HG02642 (cell line): ENCODE results near the gene OSBPL1A.

Experiments
- ATAC-seq: cut with Tn5 transposase; IDR thresholded peaks from one replicate; pipeline ENCODE4 v1.9.1; 2021; ENCODE audit warnings: mild to moderate bottlenecking; ENCODE audit not compliant: unreplicated experiment, poor library complexity

The OSBPL1A gene

GRCh38 chr18:24397694-24398368, at the start of gene OSBPL1A:
OSBPL1A (minus strand) TSS chr18:24397824; CDS start chr18:24377533, 20,291 bp downstream.
- peak; percentile 78 for ATAC-seq

- no peak for ATAC-seq
These were observed 49.4 kb upstream of the OSBPL1A start for GRCh38 chr18:24446953-24447538.

- ATAC-seq, result peak; percentile 56
These were observed 48.8 kb upstream of the OSBPL1A start for GRCh38 chr18:24446453-24446852.

- peak; percentile 74 for ATAC-seq
These were observed 46.2 kb upstream of the OSBPL1A start for GRCh38 chr18:24443870-24444269.

- ATAC-seq, result no peak
These were observed 39.3 kb upstream of the OSBPL1A start for GRCh38 chr18:24436939-24437338.

GRCh38 chr18:24432618-24433017, 35.0 kb upstream of the OSBPL1A start:
- no peak for ATAC-seq

GRCh38 chr18:24429188-24429587, 31.6 kb upstream of the OSBPL1A start:
- ATAC-seq, result no peak

- no peak for ATAC-seq
These were observed 31.1 kb upstream of the OSBPL1A start for GRCh38 chr18:24428709-24429108.

GRCh38 chr18:24427484-24427883, 29.9 kb upstream of the OSBPL1A start:
- ATAC-seq, result no peak

- ATAC-seq, result peak; percentile 97
These were observed 29.0 kb upstream of the OSBPL1A start, which contains the start of gene IMPACT for GRCh38 chr18:24426398-24427294. IMPACT (plus strand) TSS chr18:24426670; CDS start chr18:24426757, 87 bp downstream.

GRCh38 chr18:24426073-24426397, 28.4 kb upstream of the OSBPL1A start:
- no peak for ATAC-seq

- no peak for ATAC-seq
These were observed 24.2 kb upstream of the OSBPL1A start for GRCh38 chr18:24421831-24422230.

GRCh38 chr18:24420551-24420950, 22.9 kb upstream of the OSBPL1A start:
- ATAC-seq, result no peak

GRCh38 chr18:24417480-24417879, 19.9 kb upstream of the OSBPL1A start:
- no peak for ATAC-seq

GRCh38 chr18:24414349-24415003, 16.9 kb upstream of the OSBPL1A start:
- ATAC-seq, result no peak

GRCh38 chr18:24413148-24413547, 15.5 kb upstream of the OSBPL1A start:
- ATAC-seq, result no peak

- ATAC-seq, result no peak
These were observed 10.9 kb upstream of the OSBPL1A start for GRCh38 chr18:24408496-24408895.

GRCh38 chr18:24404591-24404990, 7.0 kb upstream of the OSBPL1A start:
- no peak for ATAC-seq

GRCh38 chr18:24403076-24403475, 5.5 kb upstream of the OSBPL1A start:
- no peak for ATAC-seq

GRCh38 chr18:24402209-24402785, 4.7 kb upstream of the OSBPL1A start:
- ATAC-seq, result no peak
